Motor neuron (in vitro differentiated cells): ENCODE data around the gene ORM2. TPM values are rescaled to one million over a fixed set of nuclear protein-coding genes. Genes with fewer than 3 reads are reported as not detected.
"Not testable (repeated sequence)": the region's sequence is repeated elsewhere in the genome, so short reads cannot be mapped to it uniquely, and the experiment has no call there.

Experiments
- ATAC-seq, 8 experiments: fragments of 200-7000 bp; cut with Tn5 transposase; replicated peaks in 6 of 8; 2 replicates each; pipeline ENCODE4 v1.8.0; 2021; ENCODE audit warnings: mild to moderate bottlenecking in 8 of 8, moderate library complexity in 8 of 8
- H3K27ac ChIP-seq, 2 donors: fragments of 250-450 bp; sonication (Bioruptor Pico); 2 replicates each; pipeline ENCODE4 v1.9.0; 2021; ENCODE audit warnings: antibody characterized with exemption in 2 of 2, mild to moderate bottlenecking in 2 of 2, moderate library complexity in 1 of 2
- H3K4me1 ChIP-seq, 2 donors: fragments of 250-450 bp; sonication (Bioruptor Pico); replicated peaks in 1 of 2; 2 replicates each; pipeline ENCODE4 v1.6.1; 2021; ENCODE audit warnings: antibody characterized with exemption in 2 of 2, mild to moderate bottlenecking in 2 of 2, moderate library complexity in 1 of 2
- H3K4me3 ChIP-seq, 5 donors: fragments of 250-450 bp; sonication (Bioruptor Pico); 2 replicates each; pipeline ENCODE4 v1.9.0; 2021; ENCODE audit warnings: antibody characterized with exemption in 5 of 5, mild to moderate bottlenecking in 5 of 5, moderate library complexity in 4 of 5
- WGBS, 10 experiments: fragments of 450-650 bp; shearing (Covaris generic); methylation state at CpG; one replicate each; pipeline ENCODE4 v1.0.0; 2022; 5-methylcytosine and 5-hydroxymethylcytosine counted together
- in situ Hi-C, 9 experiments: fragments of 400-800 bp; cut with MboI; loops; one replicate each; pipeline ENCODE4 v1.15.0; 2021; ENCODE audit warnings: low sequenced_read_pairs in 9 of 9, low pct_unique_long_range_greater_than_20kb in 2 of 9; ENCODE audit not compliant: unreplicated experiment in 9 of 9
- total RNA-seq, 8 experiments: library from RNA; unstranded; fragments of 300-600 nt; gene quantifications; 2 replicates each; pipeline versions ENCODE4 v1.2.3 to v1.2.4, GENCODE V29; 2022

The ORM2 gene
- total RNA-seq = under 1 TPM in 1 of 8 experiments, not detected in 7; 0.46 TPM

GRCh38 chr9:114329625-114330022 lies at the start of gene ORM2:
TSS of gene ORM2 (plus strand) at chr9:114329869. CDS start at chr9:114329905, 36 bp downstream.
- WGBS, 10 experiments = no CpG with 5 or more reads among the region's 10 CpGs
- H3K4me1 ChIP-seq, H3K4me3 ChIP-seq, in situ Hi-C loops, H3K27ac ChIP-seq: not testable (repeated sequence)
- peak in 4 of 8 experiments; percentile 9 to 18 (median 12) for ATAC-seq

DNA sequence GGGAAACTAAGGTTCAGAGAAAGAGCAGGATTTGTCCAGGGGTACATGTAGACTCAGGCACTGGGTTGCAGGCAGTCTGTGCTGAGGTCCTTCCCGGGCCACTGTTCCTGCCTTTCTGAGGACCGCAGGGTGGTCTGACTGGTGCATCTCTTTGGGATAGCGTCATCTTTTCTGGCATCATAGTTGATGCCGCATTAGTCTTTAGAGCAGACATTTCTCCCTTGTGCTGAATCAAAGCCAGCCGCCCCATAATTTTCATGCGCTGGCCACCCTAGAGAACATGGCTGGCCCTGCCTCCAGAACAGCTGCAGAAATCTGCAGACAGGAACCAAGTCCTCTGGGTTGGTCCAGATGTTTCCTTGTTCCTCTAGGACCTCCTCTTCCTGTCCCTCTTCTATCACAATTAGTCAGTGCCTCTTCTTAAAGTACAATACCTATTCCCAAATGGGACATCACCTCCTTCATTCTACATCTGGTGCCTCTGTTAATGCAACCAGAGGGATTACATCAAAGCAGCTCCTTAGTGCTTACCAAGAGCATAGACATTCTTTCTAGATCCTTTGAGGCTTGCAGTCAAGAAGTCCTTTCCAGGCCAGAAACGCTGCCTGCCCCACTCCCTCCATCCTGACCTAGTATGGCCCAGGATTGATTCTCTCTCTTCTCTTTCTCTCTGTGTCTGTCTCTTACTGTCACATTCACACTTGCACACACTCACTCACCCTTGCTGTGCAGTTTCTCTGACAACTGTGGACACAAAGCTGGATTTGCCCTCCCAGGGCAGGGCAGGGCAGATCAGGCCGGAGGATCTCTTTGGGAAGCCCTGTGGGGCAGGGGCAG lies 48.8 kb upstream of the ORM2 start:
- WGBS, 10 experiments = 0 to 100% (median 80%) methylated on average over 1 to 7 of the region's 8 CpGs; no CpG with 5 or more reads in 1 of the 10 experiments
- peak overlapping the region in 1 of 2 donors; percentile 63 for H3K27ac ChIP-seq
- in situ Hi-C loops = loop anchor here in 8 of 9 experiments (10.0 to 25.0 kb wide), 5 partner anchors 169 to 594 kb away; partner anchors contain the start of genes AMBP (in 3 of the 8) and KIF12 (in 3 of the 8)
- no peak for ATAC-seq
- peaks cover 26 to 31% of the 10 kb centered on the region in 2 donors for H3K4me1 ChIP-seq
- no peak overlapping the region for H3K4me3 ChIP-seq

DNA sequence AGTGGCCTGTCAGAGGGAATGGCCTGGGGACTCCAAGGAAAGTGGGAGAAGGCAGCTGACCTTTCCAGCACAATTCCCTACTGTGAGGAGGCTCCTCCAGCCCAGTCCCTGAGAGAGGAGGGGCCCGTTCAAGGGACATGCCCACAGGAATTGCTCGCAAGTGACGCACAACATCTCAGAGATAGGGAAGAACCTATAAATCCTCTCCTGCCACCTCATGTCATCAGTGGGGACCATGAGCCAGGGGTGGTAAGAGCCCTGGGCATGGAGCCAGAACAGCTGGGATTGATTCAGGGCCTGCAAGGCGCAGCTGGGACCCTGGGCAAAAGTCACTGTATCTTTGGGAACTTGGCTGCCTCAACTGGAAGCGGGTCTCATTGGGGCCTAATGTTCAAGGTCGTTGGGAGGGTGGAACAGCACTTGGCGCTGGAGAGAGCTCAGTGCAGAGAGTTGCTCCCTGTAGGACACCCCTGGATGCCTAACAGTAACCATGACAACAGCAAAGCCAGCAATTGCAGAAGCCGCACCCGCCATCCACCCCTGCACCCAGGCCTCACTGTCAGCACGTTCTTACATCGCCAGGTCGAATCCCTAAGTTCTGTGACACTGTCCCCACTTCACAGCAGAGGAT lies 48.1 kb upstream of the ORM2 start:
- ATAC-seq = peak in 6 of 8 experiments; percentile 7 to 82 (median 72)
- peak overlapping the region in 1 of 2 donors; percentile 63 for H3K27ac ChIP-seq
- in situ Hi-C loops = loop anchor here in 8 of 9 experiments (10.0 to 25.0 kb wide), 5 partner anchors 169 to 594 kb away; partner anchors contain the start of genes AMBP (in 3 of the 8) and KIF12 (in 3 of the 8)
- H3K4me3 ChIP-seq = no peak overlapping the region
- peaks cover 26 to 31% of the 10 kb centered on the region in 2 donors for H3K4me1 ChIP-seq
- WGBS, 10 experiments = 13 to 83% (median 35%) methylated on average over 2 to 8 of the region's 12 CpGs; no CpG with 5 or more reads in 5 of the 10 experiments

DNA sequence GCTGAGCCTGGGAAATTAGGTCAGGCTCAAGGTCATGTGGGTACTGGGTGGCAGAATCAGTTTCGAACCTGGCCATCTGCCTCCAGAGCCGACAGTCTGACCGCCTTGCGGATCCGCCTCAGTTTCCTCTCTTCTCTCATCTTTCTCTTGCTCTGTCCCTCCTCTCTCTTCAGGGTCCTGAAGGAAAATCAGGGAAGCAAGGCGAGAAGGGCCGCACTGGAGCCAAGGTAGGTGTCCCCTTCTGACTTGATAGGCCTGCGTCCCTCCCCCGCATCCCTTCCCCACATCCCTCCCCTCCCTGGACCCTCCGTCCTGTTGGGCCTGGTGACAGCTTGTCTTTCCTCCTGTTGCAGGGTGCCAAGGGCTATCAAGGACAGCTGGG lies 47.6 kb upstream of the ORM2 start:
- H3K4me3 ChIP-seq = no peak overlapping the region
- ATAC-seq = no peak
- in situ Hi-C loops = loop anchor here in 8 of 9 experiments (10.0 to 25.0 kb wide), 5 partner anchors 170 to 595 kb away; partner anchors contain the start of genes AMBP (in 3 of the 8) and KIF12 (in 3 of the 8)
- no peak overlapping the region for H3K27ac ChIP-seq
- H3K4me1 ChIP-seq = peaks cover 26 to 31% of the 10 kb centered on the region in 2 donors
- WGBS, 10 experiments = 96 to 100% (median 100%) methylated on average over 1 to 5 of the region's 10 CpGs; no CpG with 5 or more reads in 7 of the 10 experiments

DNA sequence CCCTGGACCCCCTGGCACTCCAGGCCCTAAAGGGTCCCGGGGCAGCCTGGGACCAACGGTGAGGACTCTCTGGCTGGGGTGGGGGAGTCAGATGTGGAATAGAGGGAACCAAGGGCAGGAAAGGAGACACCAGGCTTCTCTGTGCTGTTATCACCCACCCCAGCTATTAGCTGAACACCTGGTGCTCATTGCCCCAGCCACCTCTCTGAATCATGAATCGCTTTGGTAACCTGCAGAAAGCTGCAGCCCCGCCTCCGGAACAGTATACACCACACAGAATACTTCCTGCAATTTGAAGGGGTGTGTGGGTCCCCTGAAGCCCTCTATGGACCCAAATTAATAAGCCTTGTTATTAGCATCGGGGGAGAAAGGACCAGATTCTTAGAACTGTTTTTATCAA lies 47.2 kb upstream of the ORM2 start:
- Histone ChIP-seq H3K4me3 (no peak overlapping the region), H3K4me1 (peaks cover 26 to 31% of the 10 kb centered on the region in 2 donors), H3K27ac (no peak overlapping the region)
- in situ Hi-C loops = loop anchor here in 8 of 9 experiments (10.0 to 25.0 kb wide), 5 partner anchors 170 to 595 kb away; partner anchors contain the start of genes AMBP (in 3 of the 8) and KIF12 (in 3 of the 8)
- no peak for ATAC-seq
- WGBS, 10 experiments = 70 to 100% (median 79%) methylated on average over 1 to 4 of the region's 6 CpGs; no CpG with 5 or more reads in 7 of the 10 experiments

GRCh38 chr9:114282926-114283325 lies 46.7 kb upstream of the ORM2 start:
- Histone ChIP-seq H3K4me3 (no peak overlapping the region), H3K27ac (peak overlapping the region in 1 of 2 donors; percentile 36), H3K4me1 (peaks cover 28 to 31% of the 10 kb centered on the region in 2 donors)
- 0 to 80% (median 18%) methylated on average over 2 to 4 of the region's 5 CpGs; no CpG with 5 or more reads in 2 of the 10 experiments for WGBS, 10 experiments
- in situ Hi-C loops = loop anchor here in 8 of 9 experiments (10.0 to 25.0 kb wide), 5 partner anchors 171 to 596 kb away; partner anchors contain the start of genes AMBP (in 3 of the 8) and KIF12 (in 3 of the 8)
- ATAC-seq = peak in 7 of 8 experiments; percentile 25 to 82 (median 40)

- peak in 1 of 8 experiments; percentile 27 for ATAC-seq
- Histone ChIP-seq H3K27ac (no peak overlapping the region), H3K4me3 (no peak overlapping the region), H3K4me1 (peaks cover 32 to 36% of the 10 kb centered on the region in 2 donors)
- in situ Hi-C loops = loop anchor here in 8 of 9 experiments (10.0 to 25.0 kb wide), 5 partner anchors 171 to 596 kb away; partner anchors contain the start of genes AMBP (in 3 of the 8) and KIF12 (in 3 of the 8)
- WGBS, 10 experiments = 70 to 100% (median 100%) methylated on average over 1 to 3 of the region's 14 CpGs; no CpG with 5 or more reads in 2 of the 10 experiments
These were observed 46.0 kb upstream of the ORM2 start for GRCh38 chr9:114283551-114284111.

DNA sequence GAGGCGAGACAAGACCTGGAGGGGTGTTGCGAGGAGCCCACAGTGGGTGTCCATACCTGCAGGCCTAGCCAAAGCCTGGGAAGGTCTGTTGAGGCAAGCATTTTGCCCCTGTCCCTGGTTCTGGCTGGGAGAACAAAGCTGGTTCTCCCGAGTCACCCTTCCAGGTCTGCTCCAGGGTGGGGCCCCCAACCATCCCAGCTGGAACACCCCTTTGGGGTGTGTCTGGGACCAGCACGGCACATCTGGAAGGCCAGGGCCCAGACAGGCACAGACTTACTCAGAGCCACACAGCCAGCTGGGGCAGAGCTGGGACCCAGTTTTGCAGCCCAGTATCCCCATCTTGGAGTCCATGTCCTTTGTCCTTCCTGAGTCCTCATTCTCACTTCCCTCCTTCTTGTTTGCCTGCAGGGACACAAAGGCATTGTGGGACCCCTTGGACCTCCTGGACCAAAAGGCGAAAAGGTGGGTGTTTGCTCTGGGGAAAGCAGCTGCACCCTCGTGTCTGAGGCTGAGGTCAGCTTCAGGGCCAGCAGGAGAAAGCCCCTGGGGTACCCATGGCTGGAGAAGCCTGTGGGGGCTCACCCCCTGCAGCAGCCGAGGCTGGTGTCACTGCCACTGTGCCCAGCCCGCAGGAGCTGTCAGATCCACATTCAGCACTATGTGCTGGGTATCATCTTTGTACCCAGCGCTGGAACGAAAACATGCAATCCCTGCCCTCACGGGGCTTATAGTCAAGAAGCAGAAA lies 45.2 kb upstream of the ORM2 start:
- in situ Hi-C loops = loop anchor here in 8 of 9 experiments (10.0 to 25.0 kb wide), 5 partner anchors 172 to 597 kb away; partner anchors contain the start of genes AMBP (in 3 of the 8) and KIF12 (in 3 of the 8)

GRCh38 chr9:114285166-114285867 lies 44.4 kb upstream of the ORM2 start:
- ATAC-seq = peak in 7 of 8 experiments; percentile 44 to 86 (median 75)
- H3K27ac ChIP-seq = no peak overlapping the region
- in situ Hi-C loops = loop anchor here in 8 of 9 experiments (10.0 to 25.0 kb wide), 5 partner anchors 173 to 598 kb away; partner anchors contain the start of genes AMBP (in 3 of the 8) and KIF12 (in 3 of the 8)

More for the DNA sequence above, 45.2 kb upstream of the ORM2 start:
- WGBS, 10 experiments = 20 to 100% (median 100%) methylated on average over 1 to 6 of the region's 11 CpGs; no CpG with 5 or more reads in 4 of the 10 experiments
- H3K4me1 ChIP-seq = peaks cover 32 to 36% of the 10 kb centered on the region in 2 donors
- H3K4me3 ChIP-seq = no peak overlapping the region
- no peak overlapping the region for H3K27ac ChIP-seq
- peak in 1 of 8 experiments; percentile 2 for ATAC-seq

GRCh38 chr9:114286146-114286679 lies 43.5 kb upstream of the ORM2 start:
- Histone ChIP-seq H3K4me3 (no peak overlapping the region), H3K27ac (no peak overlapping the region), H3K4me1 (peaks cover 28 to 37% of the 10 kb centered on the region in 2 donors)
- 79 to 93% (median 86%) methylated on average over 1 to 7 of the region's 10 CpGs; no CpG with 5 or more reads in 2 of the 10 experiments for WGBS, 10 experiments
- in situ Hi-C loops = loop anchor here in 8 of 9 experiments (10.0 to 25.0 kb wide), 5 partner anchors 174 to 599 kb away; partner anchors contain the start of genes AMBP (in 3 of the 8) and KIF12 (in 3 of the 8)
- ATAC-seq = no peak

More at GRCh38 chr9:114285166-114285867, 44.4 kb upstream of the ORM2 start:
- WGBS, 10 experiments = 24 to 80% (median 39%) methylated on average over 3 to 4 of the region's 20 CpGs; no CpG with 5 or more reads in 7 of the 10 experiments
- no peak overlapping the region for H3K4me3 ChIP-seq
- H3K4me1 ChIP-seq = peaks cover 32 to 36% of the 10 kb centered on the region in 2 donors
